Tibial nerve (tissue), 3 donors: ENCODE measurements around the gene AFAP1L2.

Experiments
- POLR2A ChIP-seq, 2 donors: fragments of 450-650 bp; IDR thresholded peaks; one replicate each; pipeline ENCODE4 v1.6.1; 2017; ENCODE audit warnings: antibody characterized with exemption in 2 of 2, mild to moderate bottlenecking in 2 of 2, moderate library complexity in 2 of 2
- TF ChIP-seq, protein P1 (sequence below), 5 experiments: fragments of 200-600 bp in 3 of 5; fragments of 450-650 bp in 2 of 5; sonication (generic) in 3 of 5; IDR thresholded peaks; one replicate each; pipeline ENCODE4 v1.5.1; 2016 to 2019; ENCODE audit warnings: antibody characterized with exemption in 5 of 5, mild to moderate bottlenecking in 3 of 5, moderate library complexity in 2 of 5

GRCh38 chr10:114431414-114432135, 27.3 kb upstream of the AFAP1L2 start:
- TF ChIP-seq, protein P1, sequence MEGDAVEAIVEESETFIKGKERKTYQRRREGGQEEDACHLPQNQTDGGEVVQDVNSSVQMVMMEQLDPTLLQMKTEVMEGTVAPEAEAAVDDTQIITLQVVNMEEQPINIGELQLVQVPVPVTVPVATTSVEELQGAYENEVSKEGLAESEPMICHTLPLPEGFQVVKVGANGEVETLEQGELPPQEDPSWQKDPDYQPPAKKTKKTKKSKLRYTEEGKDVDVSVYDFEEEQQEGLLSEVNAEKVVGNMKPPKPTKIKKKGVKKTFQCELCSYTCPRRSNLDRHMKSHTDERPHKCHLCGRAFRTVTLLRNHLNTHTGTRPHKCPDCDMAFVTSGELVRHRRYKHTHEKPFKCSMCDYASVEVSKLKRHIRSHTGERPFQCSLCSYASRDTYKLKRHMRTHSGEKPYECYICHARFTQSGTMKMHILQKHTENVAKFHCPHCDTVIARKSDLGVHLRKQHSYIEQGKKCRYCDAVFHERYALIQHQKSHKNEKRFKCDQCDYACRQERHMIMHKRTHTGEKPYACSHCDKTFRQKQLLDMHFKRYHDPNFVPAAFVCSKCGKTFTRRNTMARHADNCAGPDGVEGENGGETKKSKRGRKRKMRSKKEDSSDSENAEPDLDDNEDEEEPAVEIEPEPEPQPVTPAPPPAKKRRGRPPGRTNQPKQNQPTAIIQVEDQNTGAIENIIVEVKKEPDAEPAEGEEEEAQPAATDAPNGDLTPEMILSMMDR (IDR thresholded peaks at IDR 0.05), result no peak
- no peak for TF ChIP-seq POLR2A (IDR thresholded peaks at IDR 0.05)
